Activated naive CD8-positive, alpha-beta T cell treated with anti-CD3 and anti-CD28 coated beads for 36 hours (primary cell): Measurements from ENCODE around the gene DZANK1. TPM values are rescaled to one million over a fixed set of nuclear protein-coding genes. Genes with fewer than 3 reads are reported as not detected.
"Not testable (repeated sequence)": the region's sequence is repeated elsewhere in the genome, so short reads cannot be mapped to it uniquely, and the experiment has no call there.

Experiments
- DNase-seq: peaks from one replicate; pipeline ENCODE4 v3.0.0; 2021
- H3K27ac Mint-ChIP-seq: one replicate; pipeline ENCODE4 v1.8.0; 2022; ENCODE audit warnings: mild to moderate bottlenecking, moderate library complexity, mixed read lengths
- H3K27me3 Mint-ChIP-seq: one replicate; pipeline ENCODE4 v1.8.0; 2022; ENCODE audit warnings: mild to moderate bottlenecking, mixed read lengths
- H3K36me3 Mint-ChIP-seq: one replicate; pipeline ENCODE4 v1.8.0; 2021; ENCODE audit warnings: mild to moderate bottlenecking, mixed read lengths
- H3K4me1 Mint-ChIP-seq: one replicate; pipeline ENCODE4 v1.8.0; 2021; ENCODE audit warnings: mixed read lengths
- H3K4me3 Mint-ChIP-seq: one replicate; pipeline ENCODE4 v1.8.0; 2022; ENCODE audit warnings: mild to moderate bottlenecking, moderate library complexity, mixed read lengths
- H3K9me3 Mint-ChIP-seq: one replicate; pipeline ENCODE4 v1.8.0; 2022; ENCODE audit warnings: mixed read lengths
- total RNA-seq, 2 experiments: library from RNA; stranded (reverse); gene quantifications; one replicate each; pipeline ENCODE4 v1.2.3, GENCODE V29; 2021

DZANK1 gene
- 1 to 10 TPM; 1.7 to 1.9 TPM for total RNA-seq

GRCh38 chr20:18466894-18467730 lies at the start of gene DZANK1, which contains the start of gene POLR3F:
Gene DZANK1 (minus strand): TSS chr20:18467030. CDS start chr20:18465358, 1,672 bp downstream.
Gene POLR3F (plus strand): TSS chr20:18467390. CDS start chr20:18467507, 117 bp downstream.
- Mint-ChIP-seq H3K27me3 (no peaks in the 10 kb centered on the region), H3K4me3 (peak within 1 kb of the TSS; percentile 94), H3K9me3 (no peaks in the 10 kb centered on the region), H3K27ac (peak within 1 kb of the TSS; percentile 91), H3K36me3 (no peaks in the 10 kb centered on the region), H3K4me1 (peaks cover 12% of the 10 kb centered on the region)
- DNase-seq, result peak; percentile 94

- no peaks in the 10 kb centered on the region for H3K9me3 Mint-ChIP-seq
- no peaks in the 10 kb centered on the region for H3K27me3 Mint-ChIP-seq
- H3K4me1 Mint-ChIP-seq, result peaks cover 7% of the 10 kb centered on the region
- peaks cover 21% of the 10 kb centered on the region for H3K36me3 Mint-ChIP-seq
- no peak overlapping the region for H3K27ac Mint-ChIP-seq
- no peak overlapping the region for H3K4me3 Mint-ChIP-seq
- no peak for DNase-seq
These were observed 49.1 kb upstream of the DZANK1 start for GRCh38 chr20:18515973-18516372.

- H3K4me1 Mint-ChIP-seq, result peaks cover 12% of the 10 kb centered on the region
- H3K9me3 Mint-ChIP-seq, result no peaks in the 10 kb centered on the region
- no peak for DNase-seq
- no peak overlapping the region for H3K27ac Mint-ChIP-seq
- no peaks in the 10 kb centered on the region for H3K27me3 Mint-ChIP-seq
- H3K36me3 Mint-ChIP-seq, result peaks cover 38% of the 10 kb centered on the region
- no peak overlapping the region for H3K4me3 Mint-ChIP-seq
These were observed 47.3 kb upstream of the DZANK1 start for GRCh38 chr20:18514127-18514526.

DNA sequence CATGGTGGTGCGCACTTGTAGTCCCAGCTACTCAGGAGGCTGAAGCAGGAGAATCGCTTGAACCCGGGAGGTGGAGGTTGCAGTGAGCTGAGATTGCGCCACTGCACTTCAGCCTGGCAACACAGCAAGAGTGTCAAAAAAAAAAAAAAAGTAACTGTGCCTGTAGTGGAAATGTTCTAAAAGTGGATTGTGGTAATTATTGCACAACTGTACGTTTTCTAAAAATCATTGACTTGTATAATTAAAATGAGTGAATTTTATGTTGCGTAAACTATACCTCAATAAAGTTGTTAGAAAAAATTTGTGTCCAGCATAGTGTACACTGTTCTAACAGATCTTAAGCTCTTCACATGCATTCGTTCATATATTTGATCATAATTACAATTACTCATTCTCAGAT lies 46.4 kb upstream of the DZANK1 start:
- Mint-ChIP-seq H3K27ac (no peak overlapping the region), H3K36me3 (peaks cover 38% of the 10 kb centered on the region), H3K4me3 (no peak overlapping the region), H3K27me3 (no peaks in the 10 kb centered on the region), H3K9me3 (no peaks in the 10 kb centered on the region), H3K4me1 (peaks cover 12% of the 10 kb centered on the region)
- no peak for DNase-seq

DNA sequence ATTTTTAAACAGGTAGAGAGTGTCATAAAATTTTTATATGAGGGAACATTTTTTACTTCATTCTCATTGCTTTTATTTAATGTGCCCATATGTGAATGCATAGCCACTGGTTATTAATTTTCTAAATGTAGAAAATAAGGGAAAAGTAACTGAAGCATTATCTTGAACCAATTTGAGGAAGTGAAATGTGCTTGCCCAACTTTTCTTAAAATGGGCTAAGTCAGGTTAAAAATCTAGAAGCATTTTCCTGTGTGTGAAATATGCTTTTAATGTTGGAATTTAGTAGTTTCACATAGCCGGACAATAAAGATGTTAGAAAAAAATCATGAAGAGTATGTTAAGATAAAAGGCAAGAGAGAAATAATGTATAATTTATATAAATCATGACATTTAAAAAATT lies 44.7 kb upstream of the DZANK1 start:
- peaks cover 19% of the 10 kb centered on the region for H3K4me1 Mint-ChIP-seq
- no peak overlapping the region for H3K27ac Mint-ChIP-seq
- peaks cover 39% of the 10 kb centered on the region for H3K36me3 Mint-ChIP-seq
- H3K9me3 Mint-ChIP-seq, result no peaks in the 10 kb centered on the region
- peaks cover 3% of the 10 kb centered on the region for H3K27me3 Mint-ChIP-seq
- no peak for DNase-seq
- no peak overlapping the region for H3K4me3 Mint-ChIP-seq

DNA sequence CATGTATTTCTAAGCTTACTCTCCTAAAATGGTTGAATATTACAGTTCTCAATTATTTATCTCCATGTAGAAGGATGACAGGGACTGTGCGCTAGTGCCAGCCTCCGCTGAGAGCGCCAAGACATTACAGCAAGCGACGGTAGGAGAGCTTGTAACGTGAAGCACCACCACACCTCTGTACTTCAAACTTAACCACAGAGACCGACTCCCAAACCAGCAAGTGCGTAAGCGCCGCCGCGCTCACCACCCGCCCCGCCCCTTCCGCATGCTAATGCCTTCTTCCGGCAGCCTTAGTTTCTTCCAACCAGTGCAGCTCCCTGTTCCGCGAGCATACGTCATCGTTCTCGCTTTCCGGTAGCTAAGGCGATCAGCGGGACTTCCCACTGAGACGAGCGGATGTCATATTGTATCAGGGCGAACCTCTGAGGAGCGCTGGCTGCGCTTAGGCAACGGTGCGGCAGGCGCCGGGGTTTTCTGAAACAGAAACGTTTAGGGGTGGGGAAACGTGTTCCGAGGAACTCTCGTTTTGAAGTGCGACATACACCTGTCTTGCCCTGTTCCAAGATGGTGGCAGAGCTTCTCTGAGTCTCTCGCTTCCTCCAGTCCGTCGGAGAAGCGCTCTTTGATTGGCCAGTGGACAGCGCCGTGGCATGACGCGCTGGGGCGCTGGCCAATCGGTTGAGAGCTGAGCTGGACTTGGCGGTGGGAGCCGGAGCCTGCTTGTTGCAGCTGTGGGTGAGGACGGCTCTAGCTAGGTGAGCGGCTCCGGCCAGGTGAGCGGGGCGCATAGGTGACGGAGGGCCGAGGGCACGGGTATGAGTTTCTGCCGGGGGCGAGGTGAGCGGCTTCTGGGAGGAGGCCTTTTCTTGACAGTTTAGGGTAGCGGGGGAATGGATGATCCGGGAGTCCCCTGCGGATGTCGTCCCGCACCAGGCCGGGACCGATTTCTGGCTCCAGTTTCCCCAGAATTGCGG lies 40.7 kb upstream of the DZANK1 start, which contains the start of gene SEC23B:
Gene SEC23B (plus strand): TSS at position 723 of the 974 bp plus-strand sequence. CDS start 2,896 bp downstream, outside the sequence.
- peaks cover 11% of the 10 kb centered on the region for H3K27me3 Mint-ChIP-seq
- peak; percentile 97 for DNase-seq
- H3K4me1 Mint-ChIP-seq, result peaks cover 16% of the 10 kb centered on the region
- peaks cover 27% of the 10 kb centered on the region for H3K36me3 Mint-ChIP-seq
- peak within 1 kb of the TSS; percentile 96 for H3K27ac Mint-ChIP-seq
- no peaks in the 10 kb centered on the region for H3K9me3 Mint-ChIP-seq
- H3K4me3 Mint-ChIP-seq, result peak within 1 kb of the TSS; percentile 94

- H3K4me3 Mint-ChIP-seq, result peak overlapping the region; percentile 94
- peaks cover 15% of the 10 kb centered on the region for H3K27me3 Mint-ChIP-seq
- peaks cover 16% of the 10 kb centered on the region for H3K4me1 Mint-ChIP-seq
- peak; percentile 17 for DNase-seq
- peaks cover 25% of the 10 kb centered on the region for H3K36me3 Mint-ChIP-seq
- no peaks in the 10 kb centered on the region for H3K9me3 Mint-ChIP-seq
- peak overlapping the region; percentile 96 for H3K27ac Mint-ChIP-seq
These were observed 39.9 kb upstream of the DZANK1 start for GRCh38 chr20:18506744-18507143.

DNA sequence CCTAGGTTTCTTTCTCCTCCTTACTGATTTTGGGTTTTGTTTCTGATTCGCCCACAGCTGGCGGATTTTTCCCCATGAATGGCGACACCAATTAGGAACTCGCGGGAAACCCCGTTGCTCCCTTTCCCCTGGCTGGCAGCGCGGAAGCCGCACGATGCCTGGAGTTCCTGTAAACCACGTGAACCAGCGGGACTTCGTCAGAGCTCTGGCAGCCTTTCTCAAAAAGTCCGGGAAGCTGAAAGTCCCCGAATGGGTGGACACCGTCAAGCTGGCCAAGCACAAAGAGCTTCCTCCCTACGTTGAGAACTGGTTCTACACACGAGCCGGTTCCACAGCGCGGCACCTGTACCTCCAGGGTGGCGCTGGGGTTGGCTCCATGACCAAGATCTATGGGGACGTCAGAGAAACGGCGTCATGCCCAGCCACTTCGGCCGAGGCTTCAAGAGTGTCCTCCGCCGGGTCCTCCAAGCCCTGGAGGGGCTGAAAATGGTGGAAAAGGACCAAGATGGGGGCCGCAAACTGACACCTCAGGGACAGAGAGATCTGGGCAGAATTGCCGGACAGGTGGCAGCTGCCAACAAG lies 37.7 kb upstream of the DZANK1 start:
- peaks cover 5% of the 10 kb centered on the region for H3K36me3 Mint-ChIP-seq
- H3K4me1 Mint-ChIP-seq, result peaks cover 11% of the 10 kb centered on the region
- H3K27ac Mint-ChIP-seq, result no peak overlapping the region
- no peak for DNase-seq
- peaks cover 16% of the 10 kb centered on the region for H3K27me3 Mint-ChIP-seq
- H3K9me3 Mint-ChIP-seq, result no peaks in the 10 kb centered on the region
- no peak overlapping the region for H3K4me3 Mint-ChIP-seq

DNA sequence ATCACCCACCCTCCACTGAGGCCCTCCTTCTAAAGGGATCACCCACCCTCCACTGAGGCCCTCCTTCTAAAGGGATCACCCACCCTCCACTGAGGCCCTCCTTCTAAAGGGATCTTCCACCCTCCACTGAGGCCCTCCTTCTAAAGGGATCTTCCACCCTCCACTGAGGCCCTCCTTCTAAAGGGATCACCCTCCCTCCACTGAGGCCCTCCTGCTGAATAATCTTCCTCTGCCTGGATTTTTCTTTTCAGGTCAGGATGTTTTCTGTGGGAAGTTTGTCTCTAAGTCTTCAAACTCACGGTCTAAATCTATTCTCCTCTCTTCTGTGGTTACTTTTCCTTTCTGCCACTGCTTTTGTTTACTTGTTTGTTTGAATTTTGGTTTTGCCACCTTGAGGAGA lies 34.8 kb upstream of the DZANK1 start:
- not testable (repeated sequence) for H3K4me3 Mint-ChIP-seq, H3K27ac Mint-ChIP-seq, H3K36me3 Mint-ChIP-seq, H3K4me1 Mint-ChIP-seq, H3K9me3 Mint-ChIP-seq, DNase-seq
- peaks cover 13% of the 10 kb centered on the region for H3K27me3 Mint-ChIP-seq

DNA sequence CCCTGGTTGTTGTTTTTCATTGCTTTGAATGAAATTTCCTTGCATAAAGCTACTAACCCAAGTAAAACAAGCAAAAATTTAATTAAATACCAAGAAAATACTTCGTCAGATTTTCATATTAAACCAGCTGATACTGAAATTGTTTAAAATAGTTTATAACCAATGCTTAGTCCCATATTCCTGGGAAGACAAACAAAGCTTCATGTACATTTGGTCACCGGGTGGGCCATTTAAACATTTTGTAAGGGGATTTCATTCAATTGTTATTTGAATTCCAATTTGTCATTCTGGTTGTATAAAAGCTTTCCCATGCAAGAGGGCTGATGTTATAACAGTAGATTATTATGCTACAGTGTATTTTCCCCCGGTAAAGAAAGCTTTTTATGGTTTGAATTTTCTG lies 30.8 kb upstream of the DZANK1 start:
- peaks cover 5% of the 10 kb centered on the region for H3K27me3 Mint-ChIP-seq
- H3K9me3 Mint-ChIP-seq, result no peaks in the 10 kb centered on the region
- peaks cover 3% of the 10 kb centered on the region for H3K36me3 Mint-ChIP-seq
- peak overlapping the region; percentile 84 for H3K27ac Mint-ChIP-seq
- peaks cover 10% of the 10 kb centered on the region for H3K4me1 Mint-ChIP-seq
- no peak for DNase-seq
- H3K4me3 Mint-ChIP-seq, result peak overlapping the region; percentile 95

DNA sequence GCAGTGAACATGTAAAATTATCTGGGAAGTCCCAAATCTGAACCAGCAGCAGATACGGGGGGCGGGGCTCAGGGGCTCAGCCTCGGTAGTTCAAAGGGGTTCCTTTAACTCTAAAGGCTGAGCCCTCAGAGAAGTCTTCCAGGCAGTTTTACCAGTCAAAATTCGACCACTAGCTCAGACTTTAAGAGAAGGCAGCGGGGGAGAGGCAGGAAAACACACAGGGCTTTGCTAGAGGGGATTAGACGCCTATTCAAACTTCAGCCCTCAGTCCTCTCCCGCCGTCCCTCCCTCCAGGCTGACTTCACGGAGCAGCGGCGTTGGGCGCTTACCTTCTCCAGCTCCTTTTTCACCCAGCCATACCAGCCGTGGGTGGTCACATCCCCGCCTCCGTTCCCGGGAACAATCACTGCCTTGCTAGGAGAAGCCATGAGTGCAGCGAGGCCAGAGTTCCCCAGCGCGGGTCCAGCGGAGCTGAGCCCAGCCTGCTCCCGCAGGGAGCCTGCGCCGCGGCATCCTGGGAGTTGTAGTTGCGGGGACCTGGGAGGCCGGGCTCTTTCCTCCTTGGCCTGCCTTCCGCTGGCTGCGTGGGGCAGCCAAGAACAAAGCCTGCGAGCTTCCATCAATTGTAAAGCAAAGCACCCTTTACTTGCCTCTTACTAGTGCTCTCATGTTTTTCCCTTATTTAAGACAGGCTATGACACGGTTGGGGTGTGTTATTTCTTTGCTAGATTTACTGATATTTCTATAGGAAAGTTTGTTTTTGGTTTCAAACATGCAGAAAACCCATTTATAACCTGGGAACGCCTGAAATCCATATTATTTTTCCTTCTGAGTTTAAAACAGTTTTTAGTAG lies 30.1 kb upstream of the DZANK1 start, which contains the start of gene RBBP9:
Gene RBBP9 (minus strand): TSS at position 486 of the 853 bp plus-strand sequence. CDS start 58 bp downstream, at position 428.
- DNase-seq, result peak; percentile 82
- Mint-ChIP-seq H3K36me3 (peaks cover 4% of the 10 kb centered on the region), H3K9me3 (no peaks in the 10 kb centered on the region), H3K27me3 (peaks cover 3% of the 10 kb centered on the region), H3K4me3 (peak within 1 kb of the TSS; percentile 95), H3K27ac (peak within 1 kb of the TSS; percentile 84), H3K4me1 (peaks cover 10% of the 10 kb centered on the region)

GRCh38 chr20:18496042-18496441 lies 29.2 kb upstream of the DZANK1 start:
- no peak overlapping the region for H3K27ac Mint-ChIP-seq
- no peaks in the 10 kb centered on the region for H3K9me3 Mint-ChIP-seq
- peaks cover 10% of the 10 kb centered on the region for H3K4me1 Mint-ChIP-seq
- H3K4me3 Mint-ChIP-seq, result peak overlapping the region; percentile 95
- no peak for DNase-seq
- H3K36me3 Mint-ChIP-seq, result peaks cover 4% of the 10 kb centered on the region
- H3K27me3 Mint-ChIP-seq, result no peaks in the 10 kb centered on the region

DNA sequence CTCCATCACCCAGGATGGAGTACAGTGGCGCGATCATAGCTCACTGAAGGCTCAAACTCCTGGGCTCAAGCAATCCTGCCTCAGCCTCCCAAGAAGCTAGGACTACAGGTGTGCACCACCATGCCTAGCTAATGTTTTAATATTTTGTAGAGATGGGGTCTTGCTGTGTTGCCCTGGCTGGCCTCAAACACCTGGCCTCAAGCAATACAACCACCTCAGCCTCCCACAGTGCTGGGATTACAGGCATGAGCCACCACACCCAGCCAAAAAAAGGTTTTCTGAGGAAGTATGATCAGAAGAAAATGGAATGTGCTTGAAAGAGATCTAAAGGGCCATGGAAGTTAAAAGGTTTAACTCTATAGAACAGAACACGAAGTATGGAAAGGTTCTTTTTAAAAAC lies 21.5 kb upstream of the DZANK1 start:
- no peak for DNase-seq
- no peak overlapping the region for H3K4me3 Mint-ChIP-seq
- no peaks in the 10 kb centered on the region for H3K4me1 Mint-ChIP-seq
- H3K36me3 Mint-ChIP-seq, result peaks cover 11% of the 10 kb centered on the region
- no peaks in the 10 kb centered on the region for H3K27me3 Mint-ChIP-seq
- H3K9me3 Mint-ChIP-seq, result no peaks in the 10 kb centered on the region
- no peak overlapping the region for H3K27ac Mint-ChIP-seq

GRCh38 chr20:18481596-18481995 lies 14.8 kb upstream of the DZANK1 start:
- H3K27ac Mint-ChIP-seq, result no peak overlapping the region
- H3K4me1 Mint-ChIP-seq, result no peaks in the 10 kb centered on the region
- no peak overlapping the region for H3K4me3 Mint-ChIP-seq
- H3K27me3 Mint-ChIP-seq, result no peaks in the 10 kb centered on the region
- H3K36me3 Mint-ChIP-seq, result peaks cover 14% of the 10 kb centered on the region
- no peak for DNase-seq
- no peaks in the 10 kb centered on the region for H3K9me3 Mint-ChIP-seq
